SIG-M5 treated with dmso at 0.1 percent for 504 hours (cell line): ENCODE data around the gene CD52.
"Not testable (repeated sequence)": the region's sequence is repeated elsewhere in the genome, so short reads cannot be mapped to it uniquely, and the experiment has no call there.

Experiments
- DNase-seq: peaks from one replicate; lab custom pipeline; 2025; ENCODE audit not compliant: unreplicated experiment; lab: John Stamatoyannopoulos, UW

The CD52 gene

GRCh38 chr1:26283871-26284596 is 33.7 kb upstream of the CD52 start:
- no peak for DNase-seq

- peak; percentile 92 for DNase-seq
These were observed 33.0 kb upstream of the CD52 start for GRCh38 chr1:26284597-26285347.

GRCh38 chr1:26285366-26286063 is 32.2 kb upstream of the CD52 start:
- no peak for DNase-seq

- DNase-seq = no peak
These were observed 31.7 kb upstream of the CD52 start for GRCh38 chr1:26286064-26286416.

- peak; percentile 27 for DNase-seq
These were observed 30.6 kb upstream of the CD52 start for GRCh38 chr1:26287033-26287711.

GRCh38 chr1:26287811-26288210 is 29.9 kb upstream of the CD52 start:
- DNase-seq = no peak

- DNase-seq = peak; percentile 69
These were observed 29.3 kb upstream of the CD52 start for GRCh38 chr1:26288311-26288941.

- peak; percentile 91 for DNase-seq
These were observed 28.3 kb upstream of the CD52 start for GRCh38 chr1:26289158-26290059.

- peak; percentile 74 for DNase-seq
These were observed 27.5 kb upstream of the CD52 start for GRCh38 chr1:26290122-26290881.

- no peak for DNase-seq
These were observed 26.9 kb upstream of the CD52 start for GRCh38 chr1:26290882-26291261.

- no peak for DNase-seq
These were observed 26.3 kb upstream of the CD52 start for GRCh38 chr1:26291433-26291832.

GRCh38 chr1:26291939-26292338 is 25.8 kb upstream of the CD52 start:
- no peak for DNase-seq

GRCh38 chr1:26292735-26293134 is 25.0 kb upstream of the CD52 start:
- not testable (repeated sequence) for DNase-seq

- no peak for DNase-seq
These were observed 23.8 kb upstream of the CD52 start for GRCh38 chr1:26293911-26294463.

GRCh38 chr1:26295194-26296138 is 22.3 kb upstream of the CD52 start:
- DNase-seq = no peak

GRCh38 chr1:26296340-26297056 is 21.3 kb upstream of the CD52 start:
- DNase-seq = no peak
